IPS-15b (cell line): ENCODE results near the gene MINDY2.
A peak's percentile ranks its signal among the peaks of the same experiment; 100 is the strongest.

Experiments used
- H3K27me3 ChIP-seq: one replicate; pipeline ENCODE4 v1.6.1; 2013; ENCODE audit warnings: low read length; ENCODE audit not compliant: control insufficient read depth, insufficient read depth
- H3K36me3 ChIP-seq: one replicate; pipeline ENCODE4 v1.6.1; 2013; ENCODE audit warnings: low read length; ENCODE audit not compliant: control insufficient read depth, insufficient read depth
- H3K4me1 ChIP-seq: one replicate; pipeline ENCODE4 v1.6.1; 2013; ENCODE audit warnings: mild to moderate bottlenecking, low read length; ENCODE audit not compliant: control insufficient read depth, insufficient read depth
- H3K4me3 ChIP-seq: one replicate; pipeline ENCODE4 v1.5.1; 2013; ENCODE audit warnings: low read depth, low read length
- H3K9ac ChIP-seq: one replicate; pipeline ENCODE4 v1.6.1; 2013; ENCODE audit warnings: low read depth, mild to moderate bottlenecking, low read length
- H3K9me3 ChIP-seq: one replicate; pipeline ENCODE4 v1.6.1; 2013; ENCODE audit warnings: mild to moderate bottlenecking, low read length; ENCODE audit not compliant: control insufficient read depth, insufficient read depth

MINDY2 gene

DNA sequence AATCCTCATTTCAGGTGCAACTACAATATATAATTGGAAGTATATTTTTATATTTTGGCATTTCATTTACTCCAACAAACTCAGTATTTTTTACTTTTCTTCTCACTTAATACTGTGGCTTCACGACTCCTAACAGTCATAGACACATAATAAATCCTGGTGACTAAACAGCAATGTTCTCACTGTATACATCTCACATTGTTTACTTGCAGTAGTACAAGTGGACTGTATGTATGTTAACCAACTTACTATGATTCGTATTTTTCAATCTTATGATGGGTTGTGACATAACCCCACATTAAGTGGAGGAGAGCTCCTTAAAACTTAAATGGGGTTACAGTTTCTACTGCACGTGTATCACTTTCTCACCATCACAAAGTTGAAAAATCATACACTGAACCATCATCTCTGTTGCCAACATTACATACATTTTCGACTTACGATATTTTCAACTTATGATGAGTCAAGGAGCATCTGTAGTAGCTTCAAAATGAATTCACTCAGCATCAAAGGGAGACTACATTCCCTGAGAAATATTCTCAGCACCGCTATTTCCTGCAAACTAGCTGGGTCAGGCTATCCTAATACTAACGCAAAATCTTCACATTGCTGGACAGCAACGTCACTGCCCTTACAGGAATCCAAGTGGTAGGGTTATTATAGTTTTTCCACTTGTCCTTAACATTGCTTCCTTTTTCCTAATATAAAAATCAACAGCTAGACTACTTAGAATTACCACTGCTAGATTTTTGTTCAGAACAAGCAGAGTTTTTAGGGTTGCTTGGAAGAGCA lies 28.9 kb upstream of the MINDY2 start:
- Histone ChIP-seq H3K27me3 (no peaks in the 10 kb centered on the region), H3K9me3 (no peaks in the 10 kb centered on the region), H3K4me1 (peaks cover 35% of the 10 kb centered on the region), H3K4me3 (no peak overlapping the region), H3K9ac (no peak overlapping the region), H3K36me3 (no peaks in the 10 kb centered on the region)

DNA sequence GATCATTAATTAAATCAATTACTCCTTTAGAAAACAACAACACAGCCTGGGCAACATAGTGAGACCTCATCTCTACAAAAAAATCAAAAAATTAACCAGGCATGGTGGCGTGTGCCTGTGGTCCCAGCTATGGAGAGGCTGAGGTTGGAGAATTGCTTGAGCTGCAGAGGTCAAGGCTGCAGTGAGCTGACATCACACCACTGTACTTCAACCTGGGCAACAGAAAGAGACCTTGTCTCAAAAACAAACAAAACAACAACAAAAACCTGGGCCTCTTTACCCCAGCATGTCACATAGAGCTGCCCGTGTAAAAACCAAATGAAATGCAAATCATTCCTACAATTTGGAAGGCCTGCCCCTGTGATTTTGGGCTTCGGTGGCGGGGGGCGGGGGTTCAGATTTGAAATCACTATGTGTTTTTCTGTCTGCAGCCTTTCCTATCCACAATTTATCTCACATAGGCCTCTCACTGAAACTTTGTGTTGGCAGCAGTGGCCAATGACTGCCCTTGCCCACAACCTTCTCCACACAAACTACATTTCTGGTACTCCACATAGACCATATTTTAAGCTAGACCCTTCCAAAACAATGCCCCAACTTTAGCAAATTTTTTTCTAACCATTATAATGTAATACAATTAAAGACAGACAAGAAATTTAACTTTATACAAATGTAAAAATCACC lies 28.1 kb upstream of the MINDY2 start:
- Histone ChIP-seq H3K4me3 (no peak overlapping the region), H3K9me3 (no peaks in the 10 kb centered on the region), H3K36me3 (no peaks in the 10 kb centered on the region), H3K4me1 (peaks cover 38% of the 10 kb centered on the region), H3K9ac (no peak overlapping the region), H3K27me3 (no peaks in the 10 kb centered on the region)

DNA sequence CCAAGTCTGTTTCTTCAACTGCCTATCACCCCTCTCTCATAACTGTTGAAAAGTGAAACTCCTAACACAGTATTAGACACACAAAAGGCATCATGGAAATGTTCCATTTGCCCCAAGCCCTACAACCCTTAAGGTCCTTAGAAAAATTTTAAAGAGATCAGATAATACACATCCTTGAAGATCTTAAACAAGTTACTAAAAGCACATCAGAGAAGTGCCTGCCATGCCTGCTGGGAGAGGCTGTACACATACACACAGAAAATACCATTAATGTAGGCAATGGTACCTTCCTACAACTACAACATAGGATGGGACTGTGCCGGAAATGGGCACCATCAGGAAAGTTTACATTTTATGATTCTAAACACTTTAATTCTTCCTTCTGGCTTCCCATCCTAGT lies 24.9 kb upstream of the MINDY2 start:
- Histone ChIP-seq H3K27me3 (no peaks in the 10 kb centered on the region), H3K9me3 (no peaks in the 10 kb centered on the region), H3K9ac (no peak overlapping the region), H3K4me3 (no peak overlapping the region), H3K4me1 (peaks cover 38% of the 10 kb centered on the region), H3K36me3 (no peaks in the 10 kb centered on the region)

DNA sequence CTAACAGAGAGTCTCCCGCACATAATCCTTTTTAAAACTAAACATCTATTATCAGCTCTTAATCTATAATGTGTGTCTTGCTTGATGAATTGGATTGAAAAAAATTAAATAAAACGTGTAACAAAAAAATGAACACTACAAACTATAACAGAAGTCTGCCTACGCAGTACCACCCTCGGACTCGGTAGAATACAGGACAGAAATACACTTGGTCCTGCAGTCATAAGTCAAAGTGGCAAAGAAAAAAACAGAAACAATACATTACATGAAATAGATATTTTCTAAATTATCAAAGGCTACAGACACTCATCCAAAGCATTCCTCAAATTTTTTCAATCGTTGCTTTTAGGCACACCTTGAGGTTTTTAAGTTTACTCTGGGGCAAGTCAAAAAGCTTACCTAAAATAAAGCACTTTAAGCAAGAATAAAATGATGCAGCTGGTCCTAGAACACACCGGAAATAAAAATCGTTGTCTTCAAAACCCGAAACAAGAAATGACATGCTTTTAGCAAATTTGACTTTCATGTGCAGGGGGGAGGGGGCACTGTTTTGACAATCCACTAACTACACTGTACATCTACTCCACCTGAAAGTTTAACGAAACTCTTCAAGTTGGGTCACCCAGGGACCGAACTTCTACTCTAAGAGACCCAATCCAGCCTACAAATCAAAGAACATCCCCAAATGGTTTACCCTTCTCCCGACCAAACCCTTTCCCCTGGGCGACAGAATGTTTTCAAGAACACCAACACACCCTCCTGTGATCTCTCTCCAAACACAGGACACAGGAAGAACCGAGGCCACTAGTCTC lies 22.9 kb upstream of the MINDY2 start:
- H3K27me3 ChIP-seq, result no peaks in the 10 kb centered on the region
- peak overlapping the region; percentile 95 for H3K4me3 ChIP-seq
- H3K36me3 ChIP-seq, result no peaks in the 10 kb centered on the region
- H3K9ac ChIP-seq, result peak overlapping the region; percentile 66
- H3K4me1 ChIP-seq, result peaks cover 22% of the 10 kb centered on the region
- no peaks in the 10 kb centered on the region for H3K9me3 ChIP-seq

DNA sequence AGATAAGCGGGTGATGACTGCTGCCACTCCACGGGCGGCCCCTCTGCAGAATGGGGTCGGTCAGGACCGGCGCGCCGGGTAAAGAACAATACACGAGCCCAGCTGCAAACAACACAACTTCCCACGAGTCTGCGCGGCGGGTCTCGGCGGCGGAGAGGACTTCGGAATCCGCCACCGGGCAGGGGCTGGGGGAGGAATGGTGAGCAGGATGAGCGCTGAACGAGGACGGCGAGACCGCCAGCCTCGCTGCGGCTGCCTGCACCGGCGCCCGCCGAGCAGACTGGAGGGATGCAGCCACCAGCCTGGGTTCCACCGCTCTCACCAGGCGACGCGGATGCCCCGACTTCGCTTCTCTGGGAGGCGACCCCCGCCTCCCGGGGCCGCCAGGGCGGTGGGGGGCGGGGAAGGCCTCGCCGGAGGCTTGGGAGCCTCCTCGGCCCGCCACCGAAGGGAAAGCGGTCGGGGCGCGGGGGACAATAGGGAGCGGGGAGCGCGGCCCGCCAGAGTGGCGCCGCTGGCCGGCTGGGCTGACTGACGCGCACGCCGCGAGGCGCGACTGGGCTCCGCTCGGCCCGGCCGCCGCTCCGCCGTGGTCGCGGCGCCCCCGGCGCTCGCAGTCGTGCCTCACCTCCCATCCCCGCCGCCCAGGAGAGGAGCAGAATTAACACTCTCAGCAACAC lies 22.1 kb upstream of the MINDY2 start:
- Histone ChIP-seq H3K4me1 (peaks cover 16% of the 10 kb centered on the region), H3K9me3 (no peaks in the 10 kb centered on the region), H3K9ac (peak overlapping the region; percentile 95), H3K36me3 (no peaks in the 10 kb centered on the region), H3K4me3 (peak overlapping the region; percentile 95), H3K27me3 (no peaks in the 10 kb centered on the region)

DNA sequence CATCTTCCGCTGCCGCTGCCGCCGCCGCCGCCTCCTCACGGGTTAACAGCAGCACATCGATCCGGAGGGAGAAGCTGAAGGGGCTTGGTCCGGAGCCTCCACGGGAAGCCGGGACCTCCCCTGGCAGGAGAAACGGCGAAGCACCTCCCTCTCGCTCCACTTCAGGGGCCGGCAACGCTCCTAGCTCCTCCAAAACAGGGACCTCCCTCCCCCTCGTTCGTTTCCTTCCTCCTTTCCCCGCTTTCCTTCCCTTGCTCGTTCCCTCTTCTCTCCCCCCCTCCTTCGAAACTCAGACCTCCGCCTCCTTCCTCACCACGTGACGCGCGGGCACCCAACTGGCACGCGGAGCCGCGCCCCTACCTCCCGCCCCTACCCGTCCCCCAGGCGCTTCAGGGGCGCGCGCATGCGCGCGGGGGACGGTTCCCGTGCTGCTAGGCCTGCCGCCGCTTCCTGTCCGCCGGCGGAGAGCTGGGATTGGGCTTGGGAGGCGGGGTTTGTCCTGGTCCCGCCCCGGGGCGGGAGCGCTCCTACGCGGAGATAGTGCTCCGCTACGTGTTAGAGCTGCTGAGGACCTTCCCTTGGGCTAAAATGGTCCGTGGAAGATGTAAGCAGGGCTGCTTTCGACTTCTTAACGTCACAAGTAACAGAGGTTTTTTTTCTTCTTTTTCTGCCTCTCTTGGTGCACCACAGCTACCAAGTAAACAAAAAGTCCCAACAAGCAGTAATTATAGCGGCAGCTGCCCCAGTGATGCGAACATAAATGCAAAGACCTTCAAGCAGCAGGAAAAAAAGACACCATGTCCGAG lies 21.4 kb upstream of the MINDY2 start, which contains the start of gene ADAM10:
TSS of gene ADAM10 (minus strand) at position 176 of the 806 bp plus-strand sequence. CDS start at position 3, 173 bp downstream.
- Histone ChIP-seq H3K9me3 (no peaks in the 10 kb centered on the region), H3K4me1 (peaks cover 10% of the 10 kb centered on the region), H3K4me3 (peak within 1 kb of the TSS; percentile 95), H3K27me3 (no peaks in the 10 kb centered on the region), H3K36me3 (no peaks in the 10 kb centered on the region), H3K9ac (peak within 1 kb of the TSS; percentile 95)

DNA sequence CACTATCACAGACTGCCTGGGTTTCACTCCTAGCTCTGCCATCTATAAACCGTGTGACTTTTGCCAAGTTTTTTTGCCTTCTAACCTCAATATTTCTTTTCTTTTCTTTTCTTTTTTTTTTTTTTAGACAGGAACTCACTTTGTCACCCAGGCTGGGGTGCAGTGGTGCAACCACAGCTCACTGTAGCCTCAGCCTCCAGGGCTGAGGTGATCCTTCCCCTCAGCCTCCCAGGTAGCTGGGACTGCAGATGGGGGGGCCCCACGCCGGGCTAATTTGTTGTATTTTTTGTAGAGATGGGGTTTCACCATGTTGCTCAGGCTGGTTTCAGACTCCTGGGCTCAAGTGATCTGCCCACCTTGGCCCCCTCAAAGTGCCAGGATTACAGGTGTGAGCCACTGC lies 18.4 kb upstream of the MINDY2 start:
- no peaks in the 10 kb centered on the region for H3K9me3 ChIP-seq
- no peak overlapping the region for H3K4me3 ChIP-seq
- H3K4me1 ChIP-seq, result no peaks in the 10 kb centered on the region
- no peaks in the 10 kb centered on the region for H3K36me3 ChIP-seq
- no peaks in the 10 kb centered on the region for H3K27me3 ChIP-seq
- H3K9ac ChIP-seq, result no peak overlapping the region

DNA sequence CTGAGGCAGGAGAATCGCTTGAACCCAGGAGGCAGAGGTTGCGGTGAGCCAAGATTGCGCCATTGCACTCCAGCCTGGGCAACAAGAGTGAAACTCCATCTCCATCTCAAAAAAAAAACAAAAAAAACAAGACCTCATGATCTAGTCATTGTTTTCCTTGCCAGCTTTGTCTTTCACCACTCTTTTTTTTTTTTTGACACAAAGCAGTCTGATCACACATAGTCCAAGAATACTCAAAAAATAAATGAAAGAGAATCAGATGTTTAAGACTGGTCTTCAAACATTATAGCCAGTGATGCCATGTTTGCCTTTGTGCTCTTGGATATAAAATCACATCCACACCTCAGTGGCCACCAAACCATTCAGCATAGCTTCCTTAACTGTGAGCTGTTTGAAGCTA lies 15.8 kb upstream of the MINDY2 start:
- H3K27me3 ChIP-seq, result no peaks in the 10 kb centered on the region
- no peaks in the 10 kb centered on the region for H3K9me3 ChIP-seq
- no peak overlapping the region for H3K9ac ChIP-seq
- H3K36me3 ChIP-seq, result no peaks in the 10 kb centered on the region
- no peaks in the 10 kb centered on the region for H3K4me1 ChIP-seq
- no peak overlapping the region for H3K4me3 ChIP-seq

DNA sequence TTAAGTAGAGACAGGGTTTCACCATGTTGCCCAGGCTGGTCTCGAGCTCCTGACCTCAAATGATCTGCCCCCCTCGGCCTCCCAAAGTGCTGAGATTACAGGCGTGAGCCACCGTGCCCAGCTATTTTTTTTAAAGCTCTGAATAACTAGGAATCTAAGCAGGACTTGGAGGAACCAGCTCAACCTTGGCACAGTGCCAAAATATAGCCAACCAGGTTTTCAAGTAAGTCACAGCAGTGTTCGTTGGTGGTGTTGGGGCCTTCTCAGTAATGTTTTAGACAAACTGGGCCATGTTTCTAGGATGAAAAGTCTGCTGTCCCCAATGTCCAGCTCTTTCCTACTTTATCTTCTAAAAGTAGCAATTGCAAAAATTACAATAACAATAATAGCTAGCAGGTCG lies 15.1 kb upstream of the MINDY2 start:
- no peak overlapping the region for H3K9ac ChIP-seq

DNA sequence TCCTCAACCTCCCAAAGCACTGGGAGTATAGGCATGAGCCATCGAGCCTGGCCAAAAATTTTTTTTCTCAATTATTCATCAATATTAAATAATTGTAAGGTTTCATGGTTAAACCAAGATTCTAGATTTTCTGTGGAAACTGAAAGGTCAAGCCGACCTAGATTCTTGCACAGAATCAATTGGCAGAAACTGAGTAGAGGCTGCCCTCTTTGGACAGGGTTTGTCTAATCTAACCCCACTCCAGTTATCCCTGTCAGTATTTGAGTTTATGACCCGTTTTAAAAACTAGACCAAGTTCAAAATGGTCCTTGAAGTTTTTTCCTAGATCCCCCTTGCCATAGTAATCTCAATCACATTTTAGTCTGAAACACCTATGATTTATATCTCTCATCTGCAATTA lies 13.0 kb upstream of the MINDY2 start:
- Histone ChIP-seq H3K4me3 (no peak overlapping the region), H3K36me3 (no peaks in the 10 kb centered on the region), H3K9ac (no peak overlapping the region), H3K27me3 (no peaks in the 10 kb centered on the region), H3K4me1 (no peaks in the 10 kb centered on the region), H3K9me3 (no peaks in the 10 kb centered on the region)

More for the DNA sequence above, 15.1 kb upstream of the MINDY2 start:
- Histone ChIP-seq H3K4me3 (no peak overlapping the region), H3K27me3 (no peaks in the 10 kb centered on the region), H3K4me1 (no peaks in the 10 kb centered on the region), H3K36me3 (no peaks in the 10 kb centered on the region), H3K9me3 (no peaks in the 10 kb centered on the region)
